SIG-M5 treated with dmso at 0.1 percent for 504 hours (cell line): ENCODE results near the gene CHCHD3.
A peak's percentile ranks its signal among the peaks of the same experiment; 100 is the strongest.

Experiments
- DNase-seq: peaks from one replicate; lab custom pipeline; 2025; ENCODE audit not compliant: unreplicated experiment; lab: John Stamatoyannopoulos, UW

The CHCHD3 gene

DNA sequence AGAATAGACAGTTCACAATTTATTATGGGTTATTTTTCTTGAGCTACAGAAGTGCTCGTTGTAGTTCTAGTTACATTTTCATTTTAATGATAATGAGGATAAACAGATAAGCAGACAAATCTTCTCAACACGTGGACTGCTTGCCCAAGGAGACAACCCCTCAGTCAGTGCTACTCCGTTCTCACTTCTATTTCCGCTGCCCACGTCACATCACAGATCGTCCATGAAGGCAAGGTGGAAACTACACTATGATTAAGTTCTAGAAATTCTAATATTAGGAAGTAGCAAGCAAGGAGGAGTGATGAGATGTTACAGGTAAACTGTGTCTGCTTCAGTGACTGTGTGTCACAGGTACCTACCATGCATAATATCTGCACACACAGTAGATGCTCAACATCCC, 210.5 kb downstream of the CHCHD3 start:
- no peak for DNase-seq

GRCh38 chr7:132869166-132869861, 212.6 kb downstream of the CHCHD3 start:
- DNase-seq, result peak; percentile 52

- no peak for DNase-seq
Observed at GRCh38 chr7:132866551-132866950, 215.3 kb downstream of the CHCHD3 start.

DNA sequence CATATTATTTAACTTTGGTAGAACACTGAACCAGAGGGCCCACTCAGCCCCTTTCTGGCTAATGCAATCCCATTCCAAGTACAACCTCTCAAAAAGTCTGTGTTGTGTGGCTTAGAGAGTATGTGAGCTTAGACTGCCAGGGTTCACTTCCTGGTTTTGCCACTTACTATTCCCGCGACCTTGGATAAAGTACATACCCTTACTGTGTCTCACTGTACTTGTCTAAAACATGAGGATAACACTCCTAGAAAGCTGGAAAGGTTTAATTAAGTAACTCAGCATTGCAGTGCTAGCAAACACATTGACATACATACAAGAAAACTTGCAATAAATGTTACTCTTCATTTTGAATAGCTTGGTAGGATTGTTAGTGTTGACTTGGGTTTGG, 215.8 kb downstream of the CHCHD3 start:
- DNase-seq, result peak; percentile 3

DNA sequence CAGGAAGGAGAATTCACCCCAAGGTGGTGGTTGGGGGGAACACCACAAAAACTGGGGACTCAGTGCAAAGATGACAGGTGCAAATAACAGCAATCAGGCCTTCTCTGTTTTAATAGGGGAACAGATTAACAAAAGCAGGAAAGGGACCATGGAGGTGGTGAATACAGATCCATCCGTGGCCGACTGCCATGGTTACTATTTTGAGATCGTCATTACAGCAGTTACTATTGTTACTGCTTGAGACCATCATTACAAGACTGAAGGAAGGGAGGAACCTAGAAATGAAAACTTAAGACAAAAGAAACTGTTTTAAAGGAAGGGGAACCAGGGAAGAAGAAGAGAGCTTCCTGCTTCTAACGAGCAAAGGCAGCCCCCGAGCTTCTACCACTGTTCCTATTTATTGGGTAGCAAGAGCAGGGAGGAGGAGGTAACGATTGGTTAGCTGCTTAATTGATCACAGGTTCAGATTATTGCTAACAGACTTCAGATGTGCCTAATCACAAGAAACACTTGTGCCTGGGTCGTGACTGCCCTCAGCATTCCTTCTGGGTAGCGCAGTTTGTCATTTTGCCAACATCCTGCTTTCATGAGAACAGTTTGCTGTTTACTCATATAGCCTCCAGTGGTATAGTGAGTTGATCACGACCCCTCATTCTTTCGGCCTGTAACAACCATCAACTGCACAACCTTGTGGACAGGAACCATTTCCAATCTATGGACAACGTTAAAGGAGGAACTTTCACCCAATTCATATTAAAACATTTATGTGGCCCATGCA, 216.3 kb downstream of the CHCHD3 start:
- no peak for DNase-seq

DNA sequence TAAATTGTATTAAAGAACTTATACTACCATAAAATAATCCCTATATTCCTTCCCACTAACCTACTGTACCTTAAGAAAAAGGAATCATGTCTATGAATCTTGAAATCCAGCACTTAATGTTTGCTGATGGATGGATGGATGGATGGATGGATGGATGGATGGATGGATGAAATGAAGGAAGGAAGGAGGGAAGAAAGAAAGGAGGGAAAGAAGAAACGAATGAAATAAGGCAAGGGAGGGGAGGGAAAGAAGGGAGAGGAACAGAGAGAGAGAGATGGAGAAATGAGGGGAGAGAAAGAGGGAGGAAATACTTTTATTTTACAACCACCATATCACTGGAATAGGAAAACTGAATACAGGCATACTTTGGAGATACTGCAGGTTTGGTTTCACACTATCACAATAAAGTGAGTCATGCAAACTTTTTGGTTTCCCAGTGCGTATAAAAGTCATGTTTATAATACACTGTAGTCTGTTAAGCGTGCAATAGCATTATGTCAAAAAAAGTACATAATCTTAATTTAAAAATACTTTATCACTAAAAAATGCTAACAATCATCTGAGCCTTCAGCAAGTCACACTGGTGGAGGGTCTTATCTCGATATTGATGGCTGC, 219.8 kb downstream of the CHCHD3 start:
- DNase-seq, result no peak

DNA sequence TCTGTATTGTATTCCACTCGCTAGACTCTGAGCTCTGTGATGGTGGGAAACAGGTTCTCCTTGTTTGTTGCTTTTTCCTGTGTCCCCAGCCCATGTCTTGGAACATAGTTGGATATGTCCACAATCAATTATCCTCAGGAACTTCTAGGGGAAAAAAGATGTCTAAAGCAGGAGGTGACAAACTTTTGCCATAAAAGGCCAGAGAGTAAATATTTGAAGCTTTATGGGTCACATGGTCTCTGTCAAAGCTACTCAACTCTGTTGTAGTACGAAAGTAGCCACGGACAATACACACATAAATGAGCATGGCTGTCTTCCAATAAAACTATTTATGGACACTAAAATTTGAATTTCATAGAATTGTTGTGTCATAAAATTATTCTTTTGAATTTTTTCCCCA, 220.5 kb downstream of the CHCHD3 start:
- DNase-seq, result no peak

- DNase-seq, result no peak
Observed at GRCh38 chr7:132859199-132859598, 222.7 kb downstream of the CHCHD3 start.

DNA sequence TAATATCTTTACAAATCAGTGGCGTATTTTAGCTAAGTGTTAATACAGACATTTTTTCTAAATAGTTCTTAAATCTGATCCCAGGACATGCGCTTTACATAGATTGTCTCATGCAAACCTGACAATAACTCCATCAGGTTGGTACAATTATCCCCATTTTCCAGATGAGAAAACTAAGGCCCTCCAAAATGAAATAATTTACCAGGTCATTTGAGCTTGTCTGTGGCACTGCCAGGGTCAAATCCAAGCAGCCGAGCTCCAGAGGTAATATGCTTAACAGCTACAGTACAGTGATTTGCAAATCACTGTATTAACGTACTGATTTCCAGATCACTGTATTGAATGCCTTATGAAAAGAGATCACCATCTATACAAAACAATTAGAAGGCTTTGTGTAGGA, 223.1 kb downstream of the CHCHD3 start:
- DNase-seq, result no peak

DNA sequence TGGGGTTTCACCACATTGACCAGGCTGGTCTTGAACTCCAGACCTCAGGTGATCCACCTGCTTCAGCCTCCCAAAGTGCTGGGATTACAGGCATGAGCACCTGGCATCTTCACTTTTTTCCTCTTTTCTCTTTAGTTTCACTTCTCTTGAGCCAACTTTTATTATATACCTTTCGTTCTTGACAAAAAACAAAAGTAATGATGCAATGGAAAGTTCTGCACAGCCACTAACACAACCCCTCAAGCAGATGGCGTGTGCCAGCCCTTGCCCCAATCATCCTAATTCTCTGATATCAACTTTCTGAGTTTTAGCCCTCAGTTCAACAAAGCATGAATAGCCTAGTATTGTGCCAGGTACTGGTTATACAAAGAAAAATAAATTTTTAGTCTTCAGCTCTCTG, 223.6 kb downstream of the CHCHD3 start:
- DNase-seq, result no peak

DNA sequence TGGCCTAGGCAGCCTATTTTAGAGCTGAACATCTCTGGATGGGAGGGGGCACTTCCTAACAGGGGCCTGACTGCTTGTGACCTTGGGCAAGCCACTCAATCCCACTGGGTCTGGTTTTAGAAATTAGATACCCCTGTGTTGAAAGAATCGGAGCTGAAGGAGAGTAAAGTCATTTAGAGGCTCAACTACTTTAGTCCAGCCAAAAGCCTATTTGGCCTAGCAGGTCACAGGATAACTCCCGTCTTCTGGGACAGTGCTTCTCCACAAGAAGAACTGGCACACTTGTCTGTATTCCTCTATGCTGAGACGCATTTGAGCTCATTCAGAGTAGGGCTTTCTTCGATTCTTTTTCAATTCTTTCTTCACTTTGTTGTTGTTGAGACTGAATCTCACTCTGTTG, 224.2 kb downstream of the CHCHD3 start:
- DNase-seq, result no peak

DNA sequence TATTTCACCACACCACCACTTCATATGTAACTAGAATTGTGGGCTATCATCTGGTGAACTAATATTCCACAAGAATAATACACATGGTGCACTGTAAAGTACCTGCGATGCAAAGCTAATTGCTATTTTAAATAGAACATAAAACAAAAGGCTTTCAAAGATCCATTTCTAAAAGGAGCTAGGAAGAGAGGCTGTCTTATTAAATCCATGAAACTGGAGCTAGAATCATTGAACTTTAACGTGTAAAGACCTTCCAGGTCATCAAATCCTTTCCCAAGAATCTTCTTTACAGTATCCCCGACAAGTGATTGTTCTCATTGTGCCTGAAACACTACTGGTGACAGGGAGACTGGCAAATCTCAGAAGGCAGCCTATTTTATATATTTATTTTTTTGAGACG, 224.9 kb downstream of the CHCHD3 start:
- no peak for DNase-seq

GRCh38 chr7:132856416-132856815, 225.5 kb downstream of the CHCHD3 start:
- no peak for DNase-seq

GRCh38 chr7:132855901-132856300, 226.0 kb downstream of the CHCHD3 start:
- no peak for DNase-seq

- DNase-seq, result no peak
Observed at GRCh38 chr7:132854238-132854637, 227.7 kb downstream of the CHCHD3 start.

- no peak for DNase-seq
Observed at GRCh38 chr7:132847376-132847775, 234.5 kb downstream of the CHCHD3 start.

DNA sequence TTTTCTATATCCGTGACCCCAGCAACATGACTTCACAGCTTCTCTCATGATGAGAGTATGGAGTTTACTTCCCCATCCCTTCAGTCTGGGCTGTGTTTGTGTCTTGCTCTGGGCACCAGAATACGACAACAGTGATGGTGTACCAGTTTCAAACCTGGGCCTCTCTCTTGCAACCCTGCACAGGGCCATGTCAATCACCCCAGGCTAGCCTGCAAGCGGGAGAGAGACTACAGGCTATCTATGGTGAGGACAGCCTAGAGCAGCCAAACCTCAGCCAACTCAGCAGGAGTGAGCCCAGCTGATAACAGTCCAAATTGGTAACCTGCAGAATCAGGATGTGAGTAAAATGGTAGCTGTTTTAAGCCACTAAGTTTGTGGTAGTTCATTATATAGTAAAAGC, 235.8 kb downstream of the CHCHD3 start:
- no peak for DNase-seq

DNA sequence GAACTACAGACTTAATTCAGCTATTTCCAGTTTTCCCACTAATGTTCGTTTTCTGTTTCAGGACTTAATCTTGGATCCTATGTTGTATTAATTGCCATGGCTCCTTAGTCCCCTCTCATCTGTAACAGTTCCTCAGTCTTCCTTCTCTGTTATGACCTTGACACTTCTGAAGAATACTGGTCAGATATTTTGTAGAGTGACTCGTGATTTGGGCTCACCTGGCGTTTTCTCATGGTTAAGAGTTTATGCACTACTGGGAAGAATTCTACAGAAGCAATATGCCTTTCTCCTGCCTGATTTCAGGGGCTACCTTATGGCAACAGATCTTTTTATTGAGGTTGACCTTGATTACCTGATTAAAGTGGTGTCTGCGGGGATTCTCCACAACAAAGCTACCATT, 239.4 kb downstream of the CHCHD3 start:
- DNase-seq, result no peak

- no peak for DNase-seq
Observed at GRCh38 chr7:132840199-132840598, 241.7 kb downstream of the CHCHD3 start.

- DNase-seq, result no peak
Observed at GRCh38 chr7:132838313-132838712, 243.6 kb downstream of the CHCHD3 start.

DNA sequence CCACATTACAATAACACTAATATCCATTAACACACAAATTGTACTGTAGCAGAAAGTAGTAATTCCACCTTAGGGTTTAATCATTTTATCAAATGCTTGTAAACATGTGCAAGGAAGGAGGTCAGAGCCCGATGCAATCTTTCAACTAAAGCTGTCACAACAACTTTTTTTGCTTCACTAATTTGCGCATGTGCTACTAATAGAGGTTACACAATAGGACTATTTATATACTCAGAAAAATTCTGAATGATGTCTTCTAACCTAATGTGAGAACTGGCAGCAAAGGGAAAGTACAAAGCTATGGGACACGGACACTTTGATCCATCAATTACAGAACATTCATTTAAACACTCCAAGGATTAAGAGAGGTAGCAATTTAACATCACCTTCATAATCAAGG, 244.4 kb downstream of the CHCHD3 start:
- no peak for DNase-seq

GRCh38 chr7:132836746-132837145, 245.1 kb downstream of the CHCHD3 start:
- no peak for DNase-seq
